Measurements from ENCODE around the gene A4GNT. TPM values are rescaled to one million over a fixed set of nuclear protein-coding genes. Genes with fewer than 3 reads are reported as not detected.
A peak's percentile ranks its signal among the peaks of the same experiment; 100 is the strongest.

The A4GNT gene
- total and polyA plus RNA-seq, 8 donors = 0.62 to 19.8 (median 7.2) TPM; not detected in 1

- WGBS, 5 donors = 42 to 68% (median 54%) methylated on average over 2 of the region's 2 CpGs
- Histone ChIP-seq H3K4me3 (no peak overlapping the region), H3K27me3 (no peaks in the 10 kb centered on the region), H3K36me3 (no peaks in the 10 kb centered on the region), H3K9me3 (no peaks in the 10 kb centered on the region), H3K4me1 (peaks cover 12 to 54% (median 19%) of the 10 kb centered on the region in 4 donors), H3K27ac (peak overlapping the region in 2 of 5 donors; percentile 67 to 74)
- no peak for DNase-seq
- TF ChIP-seq, protein P1, sequence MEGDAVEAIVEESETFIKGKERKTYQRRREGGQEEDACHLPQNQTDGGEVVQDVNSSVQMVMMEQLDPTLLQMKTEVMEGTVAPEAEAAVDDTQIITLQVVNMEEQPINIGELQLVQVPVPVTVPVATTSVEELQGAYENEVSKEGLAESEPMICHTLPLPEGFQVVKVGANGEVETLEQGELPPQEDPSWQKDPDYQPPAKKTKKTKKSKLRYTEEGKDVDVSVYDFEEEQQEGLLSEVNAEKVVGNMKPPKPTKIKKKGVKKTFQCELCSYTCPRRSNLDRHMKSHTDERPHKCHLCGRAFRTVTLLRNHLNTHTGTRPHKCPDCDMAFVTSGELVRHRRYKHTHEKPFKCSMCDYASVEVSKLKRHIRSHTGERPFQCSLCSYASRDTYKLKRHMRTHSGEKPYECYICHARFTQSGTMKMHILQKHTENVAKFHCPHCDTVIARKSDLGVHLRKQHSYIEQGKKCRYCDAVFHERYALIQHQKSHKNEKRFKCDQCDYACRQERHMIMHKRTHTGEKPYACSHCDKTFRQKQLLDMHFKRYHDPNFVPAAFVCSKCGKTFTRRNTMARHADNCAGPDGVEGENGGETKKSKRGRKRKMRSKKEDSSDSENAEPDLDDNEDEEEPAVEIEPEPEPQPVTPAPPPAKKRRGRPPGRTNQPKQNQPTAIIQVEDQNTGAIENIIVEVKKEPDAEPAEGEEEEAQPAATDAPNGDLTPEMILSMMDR (IDR thresholded peaks at IDR 0.05) = no peak
- no peak for TF ChIP-seq POLR2AphosphoS5 (IDR thresholded peaks at IDR 0.05)
- no peak for TF ChIP-seq POLR2A (IDR thresholded peaks at IDR 0.05)
- intact Hi-C loops (cut with DNase I; ENCODE audit: low total_unique reads) = no loop called here
These were observed 5.7 kb upstream of the A4GNT start for GRCh38 chr3:138137861-138138260.

DNA sequence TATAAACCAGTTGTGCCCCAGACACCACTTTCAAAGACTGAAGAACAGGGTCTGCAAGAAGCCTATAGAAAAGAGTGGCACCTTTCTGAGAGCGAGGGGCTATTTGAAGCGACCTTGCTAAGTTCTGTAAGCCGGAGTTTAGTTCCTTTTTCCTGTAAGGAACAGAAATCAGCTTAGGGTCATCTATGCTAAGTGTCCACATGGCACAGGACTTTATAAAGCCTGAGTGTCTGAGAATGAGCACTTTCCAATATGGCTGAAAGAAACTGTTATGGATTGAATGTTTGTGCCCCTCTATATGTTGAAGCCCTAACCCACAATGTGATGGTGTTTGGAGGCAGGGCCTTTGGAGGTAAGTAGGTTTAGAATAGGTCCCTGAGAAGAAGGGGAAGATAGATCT is 4.0 kb upstream of the A4GNT start:
- Histone ChIP-seq H3K27ac (peak overlapping the region in 2 of 5 donors; percentile 67 to 74), H3K9me3 (no peaks in the 10 kb centered on the region), H3K4me3 (no peak overlapping the region), H3K27me3 (no peaks in the 10 kb centered on the region), H3K4me1 (peaks cover 12 to 64% (median 19%) of the 10 kb centered on the region in 4 donors), H3K36me3 (no peaks in the 10 kb centered on the region)
- DNase-seq = no peak
- intact Hi-C loops (cut with DNase I; ENCODE audit: low total_unique reads) = no loop called here
- TF ChIP-seq, protein P1 (IDR thresholded peaks at IDR 0.05) = no peak
- no peak for TF ChIP-seq POLR2AphosphoS5 (IDR thresholded peaks at IDR 0.05)
- TF ChIP-seq EP300 (IDR thresholded peaks at IDR 0.05) = no peak
- TF ChIP-seq POLR2A (IDR thresholded peaks at IDR 0.05) = no peak
- WGBS, 5 donors = 20 to 48% (median 38%) methylated on average over 3 of the region's 3 CpGs

GRCh38 chr3:138135833-138136194 is 3.6 kb upstream of the A4GNT start:
- peak in 1 of 2 donors; percentile 49 for DNase-seq
- WGBS, 5 donors = 19 to 48% (median 40%) methylated on average over 2 of the region's 2 CpGs
- TF ChIP-seq, protein P1 (IDR thresholded peaks at IDR 0.05) = no peak
- peak in 1 of 3 donors; percentile 7 for TF ChIP-seq POLR2AphosphoS5 (IDR thresholded peaks at IDR 0.05)
- H3K4me1 ChIP-seq = peaks cover 12 to 64% (median 19%) of the 10 kb centered on the region in 4 donors
- H3K9me3 ChIP-seq = no peaks in the 10 kb centered on the region
- no peak overlapping the region for H3K4me3 ChIP-seq
- no peaks in the 10 kb centered on the region for H3K27me3 ChIP-seq
- H3K36me3 ChIP-seq = no peaks in the 10 kb centered on the region
- intact Hi-C loops (cut with DNase I; ENCODE audit: low total_unique reads) = no loop called here
- peak overlapping the region in 2 of 5 donors; percentile 67 to 74 for H3K27ac ChIP-seq

- Histone ChIP-seq H3K27me3 (no peaks in the 10 kb centered on the region), H3K27ac (peak overlapping the region in 2 of 5 donors; percentile 67 to 74), H3K9me3 (no peaks in the 10 kb centered on the region), H3K36me3 (no peaks in the 10 kb centered on the region), H3K4me1 (peaks cover 12 to 64% (median 19%) of the 10 kb centered on the region in 4 donors), H3K4me3 (no peak overlapping the region)
- DNase-seq = peak in 1 of 2 donors; percentile 44
- TF ChIP-seq POLR2A (IDR thresholded peaks at IDR 0.05) (no peak), POLR2AphosphoS5 (IDR thresholded peaks at IDR 0.05) (peak in 1 of 3 donors; percentile 36), EP300 (IDR thresholded peaks at IDR 0.05) (no peak)
- WGBS, 5 donors = 17 to 38% (median 30%) methylated on average over 3 of the region's 3 CpGs
- intact Hi-C loops (cut with DNase I; ENCODE audit: low total_unique reads) = no loop called here
These were observed 3.1 kb upstream of the A4GNT start for GRCh38 chr3:138135146-138135832.

All from stomach (tissue), 9 donors.